ENCODE data around the gene PSMD9.

DNA sequence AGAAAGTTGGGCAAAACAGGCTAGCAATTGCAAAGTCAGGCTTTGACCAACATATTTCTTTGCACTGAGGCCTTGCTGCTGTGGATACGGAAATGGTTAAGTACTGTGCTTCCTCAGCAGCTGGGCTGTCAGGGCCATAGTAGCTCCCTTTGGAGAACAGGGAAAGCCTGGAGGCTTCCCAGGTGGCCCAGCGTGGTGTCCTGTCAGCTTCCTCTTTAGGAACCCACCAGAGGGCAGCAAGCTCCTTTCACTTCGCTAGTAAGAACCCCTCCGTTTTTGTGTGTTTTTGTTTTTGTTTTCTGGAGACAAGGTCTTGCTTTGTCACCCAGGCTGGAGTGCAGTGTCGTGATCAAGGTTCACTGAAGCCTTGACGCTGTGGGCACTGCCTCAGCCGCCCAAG lies 28.1 kb downstream of the PSMD9 start:
- TF ChIP-seq, protein P1, sequence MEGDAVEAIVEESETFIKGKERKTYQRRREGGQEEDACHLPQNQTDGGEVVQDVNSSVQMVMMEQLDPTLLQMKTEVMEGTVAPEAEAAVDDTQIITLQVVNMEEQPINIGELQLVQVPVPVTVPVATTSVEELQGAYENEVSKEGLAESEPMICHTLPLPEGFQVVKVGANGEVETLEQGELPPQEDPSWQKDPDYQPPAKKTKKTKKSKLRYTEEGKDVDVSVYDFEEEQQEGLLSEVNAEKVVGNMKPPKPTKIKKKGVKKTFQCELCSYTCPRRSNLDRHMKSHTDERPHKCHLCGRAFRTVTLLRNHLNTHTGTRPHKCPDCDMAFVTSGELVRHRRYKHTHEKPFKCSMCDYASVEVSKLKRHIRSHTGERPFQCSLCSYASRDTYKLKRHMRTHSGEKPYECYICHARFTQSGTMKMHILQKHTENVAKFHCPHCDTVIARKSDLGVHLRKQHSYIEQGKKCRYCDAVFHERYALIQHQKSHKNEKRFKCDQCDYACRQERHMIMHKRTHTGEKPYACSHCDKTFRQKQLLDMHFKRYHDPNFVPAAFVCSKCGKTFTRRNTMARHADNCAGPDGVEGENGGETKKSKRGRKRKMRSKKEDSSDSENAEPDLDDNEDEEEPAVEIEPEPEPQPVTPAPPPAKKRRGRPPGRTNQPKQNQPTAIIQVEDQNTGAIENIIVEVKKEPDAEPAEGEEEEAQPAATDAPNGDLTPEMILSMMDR (IDR thresholded peaks at IDR 0.05; ENCODE audit: low read length) = peak; percentile 63
- TF ChIP-seq EZH2 (IDR thresholded peaks at IDR 0.05; ENCODE audit: borderline replicate concordance, low read length) = no peak
